Breast epithelium (tissue), 4 donors: ENCODE data around the gene SNX20. TPM values are rescaled to one million over a fixed set of nuclear protein-coding genes. Genes with fewer than 3 reads are reported as not detected.

Source experiments
- DNase-seq, 2 donors: peaks; one replicate each; pipeline ENCODE4 v3.0.0-alpha.2; 2019; ENCODE audit warnings: low spot score in 2 of 2
- H3K27ac ChIP-seq, 2 donors: fragments of 200-600 bp; sonication (generic) in 1 of 2; one replicate each; pipeline ENCODE4 v1.5.1; 2016 to 2019; ENCODE audit warnings: mild to moderate bottlenecking in 1 of 2
- H3K27me3 ChIP-seq, 2 donors: fragments of 200-600 bp; sonication (generic) in 1 of 2; one replicate each; pipeline versions ENCODE4 v1.5.1 to v1.6.0; 2017 to 2019; ENCODE audit warnings: control low read depth in 1 of 2, mild to moderate bottlenecking in 1 of 2
- H3K36me3 ChIP-seq: fragments of 200-600 bp; one replicate; pipeline ENCODE4 v1.5.1; 2019
- H3K4me1 ChIP-seq, 2 donors: fragments of 200-600 bp; sonication (generic); one replicate each; pipeline ENCODE4 v1.5.1; 2016 to 2019; ENCODE audit warnings: control low read depth in 1 of 2
- H3K4me3 ChIP-seq, 3 donors: fragments of 200-600 bp; sonication (generic); 1 replicate in 2 of 3; 2 replicates in 1 of 3; pipeline ENCODE4 v1.5.1; 2016 to 2019; ENCODE audit warnings: mild to moderate bottlenecking in 3 of 3, moderate library complexity in 2 of 3
- H3K9me3 ChIP-seq, 2 donors: fragments of 200-600 bp; sonication (generic) in 1 of 2; one replicate each; pipeline ENCODE4 v1.5.1; 2016 to 2019; ENCODE audit warnings: control low read depth in 1 of 2
- CTCF ChIP-seq, 3 donors: fragments of 450-650 bp; IDR thresholded peaks; one replicate each; pipeline ENCODE4 v1.5.1; 2016 to 2017; ENCODE audit warnings: antibody characterized with exemption in 3 of 3, mild to moderate bottlenecking in 3 of 3, moderate library complexity in 3 of 3
- POLR2A ChIP-seq: fragments of 450-650 bp; IDR thresholded peaks from one replicate; pipeline ENCODE4 v1.6.1; 2016; ENCODE audit warnings: antibody characterized with exemption, mild to moderate bottlenecking, moderate library complexity
- POLR2AphosphoS5 ChIP-seq, 3 donors: sonication (generic); formaldehyde crosslinking; IDR thresholded peaks; one replicate each; pipeline ENCODE4 v1.6.1; 2017; ENCODE audit warnings: antibody characterized with exemption in 3 of 3
- intact Hi-C: fragments of 100-400 bp; cut with DNase I; formaldehyde crosslinking; loops from one replicate; pipeline ENCODE4 v1.15.1; 2023; ENCODE audit warnings: low total_unique reads
- total RNA-seq, 3 donors: library from RNA; depleted of rRNA; stranded (reverse); fragments of >200 nt; gene quantifications; one replicate each; pipeline ENCODE4 v1.1.0, GENCODE V29; 2016

Gene SNX20
- total RNA-seq, 3 donors from 2014 or later: 1.3 to 2.9 (median 2.7) TPM

- DNase-seq: no peak
- Histone ChIP-seq H3K4me3 (no peak overlapping the region), H3K36me3 (no peaks in the 10 kb centered on the region), H3K9me3 (no peaks in the 10 kb centered on the region), H3K27ac (no peak overlapping the region), H3K27me3 (no peaks in the 10 kb centered on the region), H3K4me1 (no peaks in the 10 kb centered on the region)
- intact Hi-C loops: loop anchor here (5.0 kb wide), 1 partner anchor 175 kb away; no protein-coding TSS in a partner anchor
- TF ChIP-seq POLR2A: no peak
Observed at GRCh38 chr16:50641818-50642187, 39.3 kb downstream of the SNX20 start.

GRCh38 chr16:50640919-50641817 lies 39.9 kb downstream of the SNX20 start:
- Histone ChIP-seq H3K4me1 (no peaks in the 10 kb centered on the region), H3K9me3 (no peaks in the 10 kb centered on the region), H3K36me3 (no peaks in the 10 kb centered on the region), H3K27ac (no peak overlapping the region), H3K4me3 (no peak overlapping the region), H3K27me3 (no peaks in the 10 kb centered on the region)
- TF ChIP-seq CTCF (IDR thresholded peaks at IDR 0.05) (no peak), POLR2A (no peak), POLR2AphosphoS5 (IDR thresholded peaks at IDR 0.05) (no peak)
- intact Hi-C loops: loop anchor here (5.0 kb wide), 1 partner anchor 174 kb away; no protein-coding TSS in a partner anchor
- no peak for DNase-seq

- H3K36me3 ChIP-seq: no peaks in the 10 kb centered on the region
- DNase-seq: no peak
- TF ChIP-seq POLR2AphosphoS5 (IDR thresholded peaks at IDR 0.05): no peak
- no peak for TF ChIP-seq CTCF (IDR thresholded peaks at IDR 0.05)
- no peak for TF ChIP-seq POLR2A
- no peak overlapping the region for H3K4me3 ChIP-seq
- H3K27ac ChIP-seq: no peak overlapping the region
- H3K4me1 ChIP-seq: no peaks in the 10 kb centered on the region
- no peaks in the 10 kb centered on the region for H3K27me3 ChIP-seq
- intact Hi-C loops: loop anchor here (5.0 kb wide), 1 partner anchor 173 kb away; no protein-coding TSS in a partner anchor
- H3K9me3 ChIP-seq: no peaks in the 10 kb centered on the region
Observed at GRCh38 chr16:50640391-50640790, 40.7 kb downstream of the SNX20 start.

GRCh38 chr16:50638816-50639670 lies 42.1 kb downstream of the SNX20 start:
- intact Hi-C loops: no loop called here
- H3K4me1 ChIP-seq: no peaks in the 10 kb centered on the region
- H3K36me3 ChIP-seq: no peaks in the 10 kb centered on the region
- no peak overlapping the region for H3K4me3 ChIP-seq
- no peaks in the 10 kb centered on the region for H3K27me3 ChIP-seq
- TF ChIP-seq POLR2AphosphoS5 (IDR thresholded peaks at IDR 0.05) (no peak), POLR2A (no peak), CTCF (IDR thresholded peaks at IDR 0.05) (no peak)
- H3K27ac ChIP-seq: no peak overlapping the region
- no peak for DNase-seq
- H3K9me3 ChIP-seq: no peaks in the 10 kb centered on the region

- intact Hi-C loops: no loop called here
- H3K9me3 ChIP-seq: no peaks in the 10 kb centered on the region
- H3K27ac ChIP-seq: no peak overlapping the region
- no peaks in the 10 kb centered on the region for H3K4me1 ChIP-seq
- TF ChIP-seq POLR2A (no peak), POLR2AphosphoS5 (IDR thresholded peaks at IDR 0.05) (no peak), CTCF (IDR thresholded peaks at IDR 0.05) (no peak)
- no peaks in the 10 kb centered on the region for H3K36me3 ChIP-seq
- no peak overlapping the region for H3K4me3 ChIP-seq
- no peak for DNase-seq
- no peaks in the 10 kb centered on the region for H3K27me3 ChIP-seq
Observed at GRCh38 chr16:50637716-50638602, 43.2 kb downstream of the SNX20 start.
